HG03103 (cell line): ENCODE data around the gene CHCT1.
A peak's percentile ranks its signal among the peaks of the same experiment; 100 is the strongest.
"Not testable (repeated sequence)": the region's sequence is repeated elsewhere in the genome, so short reads cannot be mapped to it uniquely, and the experiment has no call there.

Experiments used
- ATAC-seq: cut with Tn5 transposase; IDR thresholded peaks from one replicate; pipeline ENCODE4 v1.9.1; 2021; ENCODE audit warnings: low read depth; ENCODE audit not compliant: unreplicated experiment

Gene CHCT1

GRCh38 chr17:60422162-60422665 lies at the start of gene CHCT1:
CHCT1 (plus strand) TSS chr17:60422489; CDS start chr17:60422593, 104 bp downstream.
- no peak for ATAC-seq

- ATAC-seq = no peak
Measured at GRCh38 chr17:60372790-60373483, 49.4 kb upstream of the CHCT1 start.

DNA sequence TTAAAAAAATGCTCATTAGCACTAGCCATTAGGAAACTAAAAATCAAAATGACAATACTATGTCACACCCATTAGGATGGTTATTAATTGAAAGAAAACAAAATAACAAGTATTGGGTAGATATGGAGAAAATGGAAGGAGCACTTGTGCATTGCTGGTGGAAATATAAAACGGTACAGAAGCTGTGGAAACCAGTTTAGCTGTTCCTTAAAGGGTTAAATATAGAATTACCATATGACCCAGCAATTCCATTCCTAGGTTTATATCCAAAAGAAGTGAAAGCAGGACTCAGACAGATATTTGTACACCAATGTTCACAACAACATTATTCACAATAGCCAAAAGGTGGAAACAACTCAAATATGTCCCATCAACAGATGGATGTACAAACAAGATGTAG lies 44.1 kb upstream of the CHCT1 start:
- not testable (repeated sequence) for ATAC-seq

DNA sequence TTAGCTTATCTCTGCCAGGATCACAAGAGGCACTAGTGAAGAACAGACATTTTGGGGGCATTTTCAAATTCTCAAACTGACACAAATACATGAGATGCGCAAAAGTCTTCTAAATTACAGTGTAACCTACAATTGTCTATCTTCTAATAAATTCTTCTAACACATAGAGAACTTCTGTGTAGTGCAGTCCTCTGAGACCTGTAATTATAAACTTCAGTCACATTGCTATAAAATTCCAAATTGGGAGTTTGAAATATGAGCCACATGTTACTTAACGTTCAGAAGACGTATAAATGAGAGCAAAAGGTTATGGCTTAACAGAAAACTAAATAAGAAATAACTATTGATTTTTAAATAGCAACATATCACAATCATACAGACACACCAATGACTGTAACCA lies 42.8 kb upstream of the CHCT1 start:
- not testable (repeated sequence) for ATAC-seq

- no peak for ATAC-seq
Measured at GRCh38 chr17:60381958-60382357, 40.3 kb upstream of the CHCT1 start.

DNA sequence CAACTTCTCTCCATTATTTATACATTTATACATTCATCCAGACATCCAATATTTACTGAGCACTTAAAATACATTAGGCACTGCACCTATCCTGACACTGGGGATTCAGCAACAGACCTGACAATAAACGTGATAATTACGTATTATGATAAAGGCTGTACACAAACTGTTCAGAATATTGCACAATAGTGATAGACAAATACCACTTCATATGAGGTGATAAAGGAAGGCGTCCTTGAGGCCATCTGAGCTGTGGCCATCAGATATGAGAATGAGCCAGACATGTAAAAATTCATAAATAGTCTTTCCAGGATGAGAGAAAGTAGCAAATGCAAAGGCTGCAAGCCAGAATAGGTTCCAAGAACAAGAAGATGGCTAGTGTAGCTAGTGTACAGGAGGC lies 38.9 kb upstream of the CHCT1 start:
- no peak for ATAC-seq

DNA sequence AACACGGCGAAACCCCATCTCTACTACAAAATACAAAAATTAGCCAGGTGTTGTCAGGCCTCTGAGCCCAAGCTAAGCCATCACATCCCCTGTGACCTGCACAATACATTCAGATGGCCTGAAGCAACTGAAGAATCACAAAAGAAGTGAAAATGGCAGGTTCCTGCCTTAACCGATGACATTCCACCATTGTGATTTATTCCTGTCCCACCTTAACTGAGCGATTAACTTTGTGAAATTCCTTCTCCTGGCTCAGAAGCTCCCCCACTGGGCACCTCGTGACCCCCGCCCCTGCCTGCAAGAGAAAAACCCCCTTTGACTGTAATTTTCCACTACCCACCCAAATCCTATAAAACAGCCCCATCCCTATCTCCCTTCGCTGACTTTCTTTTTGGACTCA lies 37.4 kb upstream of the CHCT1 start:
- ATAC-seq = not testable (repeated sequence)

- no peak for ATAC-seq
Measured at GRCh38 chr17:60386147-60387058, 35.9 kb upstream of the CHCT1 start.

DNA sequence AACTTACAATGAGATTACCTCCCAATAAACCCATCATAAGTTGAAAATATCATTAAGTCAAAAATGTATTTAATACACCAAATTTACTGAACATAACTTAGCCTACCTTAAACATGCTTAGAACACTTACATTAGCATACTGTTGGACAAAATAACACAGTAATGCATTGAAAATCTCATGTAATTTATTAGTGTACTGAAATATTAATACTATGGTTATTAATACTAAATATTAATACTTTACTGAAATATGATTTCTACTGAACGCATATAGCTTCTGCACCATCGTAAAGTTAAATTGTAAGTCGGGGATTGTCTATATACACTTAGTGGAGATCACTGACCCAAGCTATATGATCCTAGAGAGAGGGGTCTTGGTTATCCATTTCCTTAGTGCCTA lies 34.6 kb upstream of the CHCT1 start:
- ATAC-seq = no peak

GRCh38 chr17:60388742-60389141 lies 33.5 kb upstream of the CHCT1 start:
- no peak for ATAC-seq

GRCh38 chr17:60390186-60390585 lies 32.1 kb upstream of the CHCT1 start:
- ATAC-seq = no peak

DNA sequence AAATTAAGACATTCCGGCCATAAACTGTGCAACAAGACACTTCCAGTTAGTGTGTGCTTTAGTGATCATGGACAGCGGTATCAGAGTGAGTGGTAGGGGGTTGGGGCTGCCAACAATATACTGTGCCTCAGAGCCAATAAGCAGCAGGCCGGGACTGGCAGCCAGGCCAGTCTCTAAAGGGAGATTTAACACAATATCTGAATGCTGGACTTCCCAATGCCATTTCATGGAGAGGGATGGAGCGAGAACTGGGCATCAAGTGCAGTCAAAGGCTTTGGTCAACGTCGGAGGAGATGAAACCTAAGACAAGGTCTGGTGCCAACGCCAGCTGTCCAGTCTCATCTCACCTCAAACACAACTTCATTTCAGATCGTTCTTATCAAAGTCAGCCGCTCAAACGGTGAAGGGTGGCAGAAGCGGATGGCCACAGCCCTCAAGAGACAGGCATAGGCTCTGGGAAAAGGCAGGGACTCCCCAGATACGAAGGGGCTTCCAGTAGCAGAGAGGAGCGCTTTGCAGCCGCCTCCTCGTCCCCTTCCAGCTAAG lies 31.3 kb upstream of the CHCT1 start:
- ATAC-seq = no peak

DNA sequence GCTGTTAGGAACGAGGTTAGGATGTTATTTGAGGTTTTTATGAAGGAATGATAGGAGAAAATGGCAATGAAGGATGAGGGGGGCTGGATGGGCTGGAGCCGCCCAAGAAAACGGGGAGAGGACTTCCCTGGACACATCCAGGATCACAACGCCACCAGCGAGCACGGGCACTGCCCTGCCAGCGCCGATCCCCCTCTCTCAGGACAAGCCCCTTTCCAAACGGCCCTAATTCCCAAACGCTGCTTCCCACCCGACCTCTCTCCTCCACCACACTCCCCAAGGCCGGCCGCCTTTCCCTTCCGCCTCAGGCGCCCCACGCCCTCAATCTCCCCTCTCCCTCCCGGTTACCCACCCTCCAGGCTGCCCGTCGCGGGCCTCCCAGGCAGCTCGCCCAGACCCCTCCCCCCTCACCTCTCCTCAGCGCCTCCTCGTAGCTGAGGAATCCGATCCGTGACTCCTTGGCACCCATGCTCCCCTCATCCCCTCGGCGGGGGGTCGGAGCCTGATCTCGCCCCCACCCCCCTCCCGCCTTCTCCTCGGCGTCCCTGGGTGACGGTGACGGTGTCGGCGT lies 30.7 kb upstream of the CHCT1 start:
- ATAC-seq = peak; percentile 3

GRCh38 chr17:60392042-60392844 lies 30.0 kb upstream of the CHCT1 start, which contains the start of gene USP32:
USP32 (minus strand) TSS chr17:60392133; CDS start chr17:60391939, 194 bp downstream.
- ATAC-seq = peak; percentile 83

GRCh38 chr17:60392845-60393702 lies 29.2 kb upstream of the CHCT1 start:
- no peak for ATAC-seq

GRCh38 chr17:60393840-60394723 lies 28.2 kb upstream of the CHCT1 start:
- ATAC-seq = no peak

- ATAC-seq = no peak
Measured at GRCh38 chr17:60395508-60396065, 26.7 kb upstream of the CHCT1 start.

DNA sequence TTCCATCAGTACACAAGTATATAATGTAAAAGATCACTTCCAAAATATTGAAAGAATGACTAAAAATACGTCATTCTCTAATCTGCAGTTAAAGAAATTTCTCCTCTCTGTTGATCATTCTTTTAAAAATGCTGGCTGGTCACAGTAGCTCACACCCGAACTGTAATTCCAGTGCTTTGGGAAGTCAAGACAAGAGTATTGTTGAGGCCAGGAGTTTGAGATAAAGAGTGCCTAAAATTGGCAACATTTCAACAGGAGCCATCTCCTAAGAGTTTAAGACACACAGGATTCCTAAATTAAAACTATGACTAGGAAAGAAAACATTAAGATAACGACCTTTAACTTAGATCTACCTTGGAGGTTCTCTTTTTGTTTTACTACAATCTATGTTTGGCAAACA lies 25.9 kb upstream of the CHCT1 start:
- no peak for ATAC-seq
